ENCODE results near the gene PREB. TPM values are rescaled to one million over a fixed set of nuclear protein-coding genes. Genes with fewer than 3 reads are reported as not detected.

Gene PREB
- total and polyA plus RNA-seq, 2 of the 13 experiments (the other 11 are each of a cell fraction or from before 2014, with no cell fraction given), result 112 to 192 TPM

- TF ChIP-seq, protein P1, sequence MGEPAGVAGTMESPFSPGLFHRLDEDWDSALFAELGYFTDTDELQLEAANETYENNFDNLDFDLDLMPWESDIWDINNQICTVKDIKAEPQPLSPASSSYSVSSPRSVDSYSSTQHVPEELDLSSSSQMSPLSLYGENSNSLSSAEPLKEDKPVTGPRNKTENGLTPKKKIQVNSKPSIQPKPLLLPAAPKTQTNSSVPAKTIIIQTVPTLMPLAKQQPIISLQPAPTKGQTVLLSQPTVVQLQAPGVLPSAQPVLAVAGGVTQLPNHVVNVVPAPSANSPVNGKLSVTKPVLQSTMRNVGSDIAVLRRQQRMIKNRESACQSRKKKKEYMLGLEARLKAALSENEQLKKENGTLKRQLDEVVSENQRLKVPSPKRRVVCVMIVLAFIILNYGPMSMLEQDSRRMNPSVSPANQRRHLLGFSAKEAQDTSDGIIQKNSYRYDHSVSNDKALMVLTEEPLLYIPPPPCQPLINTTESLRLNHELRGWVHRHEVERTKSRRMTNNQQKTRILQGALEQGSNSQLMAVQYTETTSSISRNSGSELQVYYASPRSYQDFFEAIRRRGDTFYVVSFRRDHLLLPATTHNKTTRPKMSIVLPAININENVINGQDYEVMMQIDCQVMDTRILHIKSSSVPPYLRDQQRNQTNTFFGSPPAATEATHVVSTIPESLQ (CRISPR knock-in tag; conservative IDR thresholded peaks at IDR 0.05), result no peak
- TF ChIP-seq ZNF446 (CRISPR knock-in tag; IDR thresholded peaks at IDR 0.05), result no peak
- TF ChIP-seq ZNF646 (CRISPR knock-in tag; IDR thresholded peaks at IDR 0.05), result 0 out of 2 replicates have a peak, but pooled peaks have one; percentile 47
- TF ChIP-seq ZNF484 (CRISPR knock-in tag; IDR thresholded peaks at IDR 0.05; ENCODE audit: borderline replicate concordance, low read depth), result no peak
- TF ChIP-seq HMGXB4 (CRISPR knock-in tag; IDR thresholded peaks at IDR 0.05; ENCODE audit: borderline replicate concordance in 1 of 2, low read depth in 1 of 2), result peak in 1 of 2 experiments; percentile 73; a peak in 3 of 4 replicates
- TF ChIP-seq NR2F2 (IDR thresholded peaks at IDR 0.05; ENCODE audit: borderline replicate concordance, low read depth), result peak; percentile 14; the same call in 1 of the 2 replicates
- 0 out of 2 replicates have a peak, but pooled peaks have one; percentile 7 for TF ChIP-seq BORCS8-MEF2B (CRISPR knock-in tag; IDR thresholded peaks at IDR 0.05)
- TF ChIP-seq ZNF720 (CRISPR knock-in tag; IDR thresholded peaks at IDR 0.05), result no peak
- TF ChIP-seq, protein P2, sequence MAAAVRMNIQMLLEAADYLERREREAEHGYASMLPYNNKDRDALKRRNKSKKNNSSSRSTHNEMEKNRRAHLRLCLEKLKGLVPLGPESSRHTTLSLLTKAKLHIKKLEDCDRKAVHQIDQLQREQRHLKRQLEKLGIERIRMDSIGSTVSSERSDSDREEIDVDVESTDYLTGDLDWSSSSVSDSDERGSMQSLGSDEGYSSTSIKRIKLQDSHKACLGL (CRISPR knock-in tag; IDR thresholded peaks at IDR 0.05), result no peak
- TF ChIP-seq ZBTB46 (CRISPR knock-in tag; IDR thresholded peaks at IDR 0.05; ENCODE audit: borderline replicate concordance), result peak; percentile 78; the same call in 1 of the 2 replicates
- TF ChIP-seq SKI (IDR thresholded peaks at IDR 0.05; ENCODE audit: partially characterized antibody), result no peak
- TF ChIP-seq ZNF354B (CRISPR knock-in tag; IDR thresholded peaks at IDR 0.05), result no peak
These were observed 40.7 kb downstream of the PREB start (continued) for GRCh38 chr2:27093430-27094352.

Data from HepG2 (cell line).